ENCODE measurements around the gene GPR143.

GPR143 gene

DNA sequence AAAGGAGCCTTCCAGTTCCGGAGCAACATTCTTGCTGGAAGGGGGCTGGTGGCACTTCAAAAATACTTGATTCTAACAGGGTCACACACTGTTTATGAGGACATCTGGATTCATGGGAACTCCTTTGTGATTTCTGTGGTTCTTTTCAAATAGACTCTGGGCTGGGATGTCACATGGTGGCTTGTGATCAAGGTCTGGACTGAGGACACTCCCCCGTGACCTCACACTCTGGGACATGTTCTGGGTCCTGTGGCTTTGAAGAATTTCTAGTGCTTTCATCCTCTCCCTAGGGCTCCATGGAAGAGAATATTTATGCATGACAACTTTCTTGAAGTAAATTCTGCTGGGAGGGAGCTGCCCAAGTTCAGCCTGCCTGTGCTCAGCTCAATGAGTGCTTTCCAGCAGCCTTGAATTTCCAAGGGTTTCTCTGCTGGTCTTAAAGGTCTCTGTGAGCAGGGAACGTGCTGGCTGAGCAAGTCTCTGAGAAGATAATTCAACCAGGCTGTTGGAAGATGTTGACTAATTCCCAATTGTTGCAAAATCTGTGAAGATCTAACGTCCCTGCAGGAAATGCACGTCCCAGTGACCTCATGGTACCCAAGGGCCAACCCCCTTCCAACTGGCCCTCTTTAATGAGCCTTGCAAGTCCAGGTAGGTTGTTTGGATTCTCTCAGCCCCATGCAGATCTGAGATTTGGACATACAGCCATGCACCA, 36.3 kb downstream of the GPR143 start:
- no peak overlapping the region for H3K4me3 ChIP-seq (ENCODE audit: low read depth in 1 of 2, low read length in 2 of 2)
- H3K4me1 ChIP-seq (ENCODE audit: insufficient read depth, low read length), result no peaks in the 10 kb centered on the region
- TF ChIP-seq CTCF (IDR thresholded peaks at IDR 0.05; ENCODE audit: borderline replicate concordance, extremely low read depth, low read length, poor library complexity, severe bottlenecking) (no peak), EZH2 (IDR thresholded peaks at IDR 0.05; ENCODE audit: borderline replicate concordance, low read depth, low read length, severe bottlenecking) (no peak)
- no peak overlapping the region for H2AFZ ChIP-seq (ENCODE audit: low read depth, low read length)
- H3K27me3 ChIP-seq (ENCODE audit: insufficient read depth, low read length, poor library complexity), result no peaks in the 10 kb centered on the region
- H3K36me3 ChIP-seq (ENCODE audit: insufficient read depth, low read length), result no peaks in the 10 kb centered on the region
- H3K27ac ChIP-seq (ENCODE audit: low read length), result no peak overlapping the region
- no peak overlapping the region for H3K4me2 ChIP-seq (ENCODE audit: insufficient read depth, low read length)
- H3K9me3 ChIP-seq (ENCODE audit: insufficient read depth, low read length, severe bottlenecking), result peaks cover 4% of the 10 kb centered on the region
- ATAC-seq (ENCODE audit: insufficient read depth, low read depth) (no peak), DNase-seq (no peak)
- H3K79me2 ChIP-seq (ENCODE audit: insufficient read depth, low read length), result no peaks in the 10 kb centered on the region
- H3K9ac ChIP-seq (ENCODE audit: low read depth, low read length), result no peak overlapping the region
- H4K20me1 ChIP-seq (ENCODE audit: insufficient read depth, low read length), result no peaks in the 10 kb centered on the region

DNA sequence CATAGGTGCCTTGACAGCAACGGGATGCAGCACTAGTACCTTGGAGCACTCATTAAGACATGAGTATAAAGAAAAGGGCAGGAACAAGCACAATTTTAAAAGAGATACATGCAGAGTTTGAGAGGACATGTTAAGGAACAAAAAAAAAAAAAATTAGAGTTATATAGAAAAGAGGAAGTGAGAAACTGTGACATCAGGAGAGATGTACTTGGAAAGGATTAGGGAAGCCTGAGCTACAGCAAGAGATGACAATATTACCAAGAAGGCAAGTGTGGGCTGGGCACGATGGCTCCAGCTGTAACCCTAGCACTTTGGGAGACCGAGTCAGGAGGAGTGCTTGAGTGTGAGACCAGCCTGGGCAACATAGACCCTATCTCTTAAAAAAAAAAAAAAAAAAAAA, 37.4 kb downstream of the GPR143 start:
- no peaks in the 10 kb centered on the region for H3K4me1 ChIP-seq (ENCODE audit: insufficient read depth, low read length)
- H3K36me3 ChIP-seq (ENCODE audit: insufficient read depth, low read length), result no peaks in the 10 kb centered on the region
- no peaks in the 10 kb centered on the region for H3K27me3 ChIP-seq (ENCODE audit: insufficient read depth, low read length, poor library complexity)
- no peaks in the 10 kb centered on the region for H3K79me2 ChIP-seq (ENCODE audit: insufficient read depth, low read length)
- H3K9me3 ChIP-seq (ENCODE audit: insufficient read depth, low read length, severe bottlenecking), result peaks cover 4% of the 10 kb centered on the region
- no peak for DNase-seq
- no peak for ATAC-seq (ENCODE audit: insufficient read depth, low read depth)
- no peaks in the 10 kb centered on the region for H4K20me1 ChIP-seq (ENCODE audit: insufficient read depth, low read length)
- H3K27ac ChIP-seq (ENCODE audit: low read length), result no peak overlapping the region
- H2AFZ ChIP-seq (ENCODE audit: low read depth, low read length), result no peak overlapping the region
- H3K4me2 ChIP-seq (ENCODE audit: insufficient read depth, low read length), result no peak overlapping the region
- TF ChIP-seq EZH2 (IDR thresholded peaks at IDR 0.05; ENCODE audit: borderline replicate concordance, low read depth, low read length, severe bottlenecking) (no peak), CTCF (IDR thresholded peaks at IDR 0.05; ENCODE audit: borderline replicate concordance, extremely low read depth, low read length, poor library complexity, severe bottlenecking) (no peak)
- H3K9ac ChIP-seq (ENCODE audit: low read depth, low read length), result no peak overlapping the region
- no peak overlapping the region for H3K4me3 ChIP-seq (ENCODE audit: low read depth in 1 of 2, low read length in 2 of 2)

DNA sequence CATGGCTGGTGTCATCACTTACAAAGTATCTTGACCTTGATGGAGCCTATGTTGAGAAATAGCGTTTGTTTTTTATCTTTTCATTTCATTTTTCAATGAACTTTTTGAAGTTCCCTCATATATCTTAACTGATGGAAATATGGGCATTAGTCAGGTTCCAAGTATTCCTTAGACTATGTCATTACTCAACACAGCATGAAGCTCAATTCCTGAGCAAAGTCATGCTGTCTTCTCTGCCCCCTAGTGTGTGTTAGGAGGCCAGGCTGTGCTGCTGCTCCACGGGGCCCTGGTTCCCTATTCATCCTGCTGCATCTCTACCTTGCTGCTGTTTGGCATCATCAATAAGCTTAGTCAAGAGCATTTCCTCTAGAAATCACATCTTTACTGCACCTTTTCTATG, 40.9 kb downstream of the GPR143 start:
- TF ChIP-seq EZH2 (IDR thresholded peaks at IDR 0.05; ENCODE audit: borderline replicate concordance, low read depth, low read length, severe bottlenecking), result no peak
- TF ChIP-seq CTCF (IDR thresholded peaks at IDR 0.05; ENCODE audit: borderline replicate concordance, extremely low read depth, low read length, poor library complexity, severe bottlenecking), result no peak
- H3K4me2 ChIP-seq (ENCODE audit: insufficient read depth, low read length), result no peak overlapping the region
- H3K4me3 ChIP-seq (ENCODE audit: low read depth in 1 of 2, low read length in 2 of 2), result no peak overlapping the region
- peaks cover 9% of the 10 kb centered on the region for H3K9me3 ChIP-seq (ENCODE audit: insufficient read depth, low read length, severe bottlenecking)
- H4K20me1 ChIP-seq (ENCODE audit: insufficient read depth, low read length), result no peaks in the 10 kb centered on the region
- no peak overlapping the region for H3K9ac ChIP-seq (ENCODE audit: low read depth, low read length)
- H3K27ac ChIP-seq (ENCODE audit: low read length), result no peak overlapping the region
- H2AFZ ChIP-seq (ENCODE audit: low read depth, low read length), result no peak overlapping the region
- ATAC-seq (ENCODE audit: insufficient read depth, low read depth) (no peak), DNase-seq (no peak)
- H3K79me2 ChIP-seq (ENCODE audit: insufficient read depth, low read length), result no peaks in the 10 kb centered on the region
- no peaks in the 10 kb centered on the region for H3K27me3 ChIP-seq (ENCODE audit: insufficient read depth, low read length, poor library complexity)
- no peaks in the 10 kb centered on the region for H3K4me1 ChIP-seq (ENCODE audit: insufficient read depth, low read length)
- no peaks in the 10 kb centered on the region for H3K36me3 ChIP-seq (ENCODE audit: insufficient read depth, low read length)
